NCI-H2196 treated with DMSO at 0.1 percent for 48 hours (cell line): ENCODE results near the gene TRIM22.
"Not testable (repeated sequence)": the region's sequence is repeated elsewhere in the genome, so short reads cannot be mapped to it uniquely, and the experiment has no call there.

Experiments
- DNase-seq: peaks from one replicate; lab custom pipeline; 2025; ENCODE audit not compliant: unreplicated experiment; lab: John Stamatoyannopoulos, UW

Gene TRIM22, protein sequence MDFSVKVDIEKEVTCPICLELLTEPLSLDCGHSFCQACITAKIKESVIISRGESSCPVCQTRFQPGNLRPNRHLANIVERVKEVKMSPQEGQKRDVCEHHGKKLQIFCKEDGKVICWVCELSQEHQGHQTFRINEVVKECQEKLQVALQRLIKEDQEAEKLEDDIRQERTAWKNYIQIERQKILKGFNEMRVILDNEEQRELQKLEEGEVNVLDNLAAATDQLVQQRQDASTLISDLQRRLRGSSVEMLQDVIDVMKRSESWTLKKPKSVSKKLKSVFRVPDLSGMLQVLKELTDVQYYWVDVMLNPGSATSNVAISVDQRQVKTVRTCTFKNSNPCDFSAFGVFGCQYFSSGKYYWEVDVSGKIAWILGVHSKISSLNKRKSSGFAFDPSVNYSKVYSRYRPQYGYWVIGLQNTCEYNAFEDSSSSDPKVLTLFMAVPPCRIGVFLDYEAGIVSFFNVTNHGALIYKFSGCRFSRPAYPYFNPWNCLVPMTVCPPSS

DNA sequence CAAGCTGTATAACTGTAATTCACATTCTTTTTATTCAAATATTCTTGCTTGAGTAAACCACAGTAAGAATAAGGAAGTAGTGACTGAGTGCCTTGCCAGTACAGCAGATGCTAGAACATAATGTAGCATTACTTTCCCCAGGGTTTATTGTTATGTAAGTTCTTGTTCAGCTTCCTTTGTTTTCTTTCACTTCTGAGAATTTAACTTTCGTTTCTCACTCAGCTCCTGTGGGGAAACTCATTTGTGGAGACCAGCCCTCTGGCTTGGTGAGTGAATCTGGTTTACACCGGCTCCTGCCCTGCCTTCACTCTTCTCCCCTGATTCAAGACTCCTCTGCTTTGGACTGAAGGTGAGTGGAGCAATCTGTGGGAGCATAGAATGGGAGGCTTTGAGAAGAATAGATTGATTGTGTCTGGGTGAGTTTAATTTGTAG is at the start of gene TRIM22:
TRIM22 (plus strand) TSS at position 240 of the 433 bp plus-strand sequence. CDS start 6,443 bp downstream, outside the sequence.
- DNase-seq, result no peak

DNA sequence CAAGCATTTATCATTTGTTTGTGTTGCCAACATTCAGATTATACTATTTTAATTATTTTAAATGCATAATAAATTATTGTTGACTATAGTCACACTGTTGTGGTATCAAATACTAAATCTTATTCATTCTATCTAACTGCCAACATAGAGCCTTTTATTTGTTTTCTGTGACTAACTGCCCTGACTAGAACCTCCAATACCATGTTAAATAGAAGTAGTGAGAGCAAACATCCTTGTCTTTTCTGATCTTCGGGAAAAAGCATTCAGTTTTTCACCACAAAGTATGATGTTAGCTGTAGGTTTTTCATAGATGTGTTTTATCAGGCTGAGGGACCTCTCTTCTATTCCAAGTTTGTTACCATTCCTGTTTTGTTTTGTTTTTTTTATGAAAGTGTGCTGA is 49.6 kb upstream of the TRIM22 start:
- no peak for DNase-seq

DNA sequence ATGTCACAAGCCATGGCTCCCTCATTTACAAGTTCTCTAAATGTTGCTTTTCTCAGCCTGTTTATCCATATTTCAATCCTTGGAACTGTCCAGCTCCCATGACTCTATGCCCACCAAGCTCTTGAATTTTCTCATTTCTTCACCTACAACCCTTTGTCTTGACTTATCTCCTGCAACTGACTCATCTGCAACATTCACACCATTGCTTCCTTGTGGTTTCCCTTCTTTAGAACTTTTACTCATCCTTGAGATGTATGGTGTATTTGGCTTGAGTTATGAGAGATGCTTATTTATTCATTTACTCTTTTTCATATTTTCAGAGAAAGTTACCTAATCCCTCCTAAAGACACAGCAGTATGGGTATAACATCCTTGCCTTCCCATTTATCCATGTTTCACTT is 46.0 kb upstream of the TRIM22 start:
- DNase-seq, result no peak

DNA sequence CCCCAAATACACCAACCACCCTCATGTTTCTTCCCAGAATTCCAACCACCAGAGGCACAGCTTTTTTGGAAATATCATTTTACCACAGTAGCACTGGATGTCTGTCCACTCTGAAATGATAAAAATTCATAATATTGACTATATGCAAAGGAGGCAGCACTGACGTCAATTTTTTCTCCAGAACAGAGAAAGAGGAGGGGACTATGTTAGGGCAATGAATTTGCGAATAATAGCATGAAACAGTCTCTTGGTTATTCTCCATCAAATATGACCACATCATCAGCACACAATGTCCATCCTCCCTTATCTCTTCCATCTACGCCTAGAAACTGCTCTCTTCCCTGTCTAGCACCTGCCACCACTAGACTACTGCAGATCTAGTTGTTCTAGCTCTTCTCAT is 43.5 kb upstream of the TRIM22 start:
- no peak for DNase-seq

- DNase-seq, result no peak
Measured at GRCh38 chr11:5655474-5655873, 34.1 kb upstream of the TRIM22 start.

DNA sequence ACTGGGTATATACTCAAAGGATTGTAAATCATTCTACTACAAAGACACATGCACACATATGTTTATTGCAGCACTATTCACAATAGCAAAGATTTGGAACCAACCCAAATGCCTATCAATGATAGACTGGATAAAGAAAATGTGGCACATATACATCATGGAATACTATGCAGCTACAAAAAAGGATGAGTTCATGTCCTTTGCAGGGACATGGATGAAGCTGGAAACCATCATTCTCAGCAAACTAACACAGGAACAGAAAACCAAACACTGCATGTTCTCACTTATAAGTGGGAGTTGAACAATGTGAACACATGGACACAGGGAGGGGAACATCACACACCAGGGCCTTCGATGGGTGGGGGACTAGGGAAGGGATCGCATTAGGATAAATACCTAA is 32.6 kb upstream of the TRIM22 start:
- DNase-seq, result not testable (repeated sequence)

GRCh38 chr11:5658318-5658717 is 31.3 kb upstream of the TRIM22 start:
- no peak for DNase-seq

- no peak for DNase-seq
Measured at GRCh38 chr11:5663511-5663910, 26.1 kb upstream of the TRIM22 start.

DNA sequence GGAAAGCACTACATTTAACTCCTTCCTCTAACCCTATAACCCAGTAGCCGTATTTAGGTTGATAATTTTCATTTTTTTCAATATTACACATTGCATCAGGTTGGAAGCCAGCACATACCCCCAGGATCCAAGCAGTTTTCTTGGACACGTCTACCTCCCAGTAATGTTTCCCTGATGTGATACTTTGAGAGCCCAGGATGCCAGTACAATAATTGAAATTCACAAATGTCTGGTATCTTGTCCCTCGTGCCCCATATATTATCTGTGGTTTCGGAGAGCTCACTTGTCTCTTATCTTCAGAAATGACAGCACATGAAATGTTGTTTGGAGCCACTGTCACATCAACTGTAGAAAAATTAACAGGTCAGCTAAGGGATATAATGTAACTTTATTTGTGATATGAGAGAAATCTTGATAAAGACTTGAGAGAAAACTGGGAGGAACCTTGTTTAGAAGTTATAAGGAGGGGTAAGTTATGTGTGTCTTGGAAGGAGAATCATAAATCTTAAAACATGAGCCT is 24.5 kb upstream of the TRIM22 start:
- DNase-seq, result no peak

- DNase-seq, result no peak
Measured at GRCh38 chr11:5665746-5666401, 23.7 kb upstream of the TRIM22 start.

DNA sequence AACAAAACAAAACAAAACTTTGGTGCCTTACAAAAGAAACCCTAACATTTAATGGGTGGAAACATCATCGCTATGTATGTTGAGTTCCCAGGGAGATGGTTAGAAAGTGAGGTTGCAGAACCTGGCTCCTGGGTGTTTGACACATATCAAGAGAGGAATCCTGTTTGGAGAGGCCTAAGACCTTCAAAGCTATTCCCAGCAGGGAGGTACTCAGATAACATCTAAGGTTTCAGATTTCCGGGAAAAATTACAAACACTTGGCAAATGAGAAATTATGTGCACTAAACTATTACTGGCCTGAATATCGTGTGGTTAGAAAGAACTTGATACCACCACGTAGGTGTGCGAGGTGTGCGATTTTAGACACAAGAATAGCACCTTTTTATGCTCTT is 23.2 kb upstream of the TRIM22 start:
- DNase-seq, result no peak

- DNase-seq, result no peak
Measured at GRCh38 chr11:5671831-5672230, 17.8 kb upstream of the TRIM22 start.

DNA sequence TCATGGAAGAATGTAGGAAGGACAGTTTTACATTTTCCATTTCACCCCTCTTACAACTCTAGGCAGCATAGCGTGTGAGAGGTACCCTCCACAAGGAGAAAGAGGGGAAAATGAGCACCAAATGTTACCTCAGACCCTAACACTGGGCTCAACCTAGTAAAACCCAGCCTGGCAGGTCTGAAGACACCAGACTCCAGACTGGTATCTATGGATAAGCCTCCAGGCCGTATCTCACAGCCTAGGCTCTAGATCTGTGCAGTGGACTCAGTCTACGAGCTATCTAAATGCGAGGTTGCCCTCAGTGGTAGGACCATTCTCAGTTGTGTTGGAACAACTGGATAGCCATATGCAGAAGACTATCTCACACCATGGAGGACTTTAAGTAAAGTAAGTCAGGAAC is 15.2 kb upstream of the TRIM22 start:
- no peak for DNase-seq

GRCh38 chr11:5679811-5680210 is 9.8 kb upstream of the TRIM22 start:
- no peak for DNase-seq

GRCh38 chr11:5682890-5683441 is 6.6 kb upstream of the TRIM22 start:
- not testable (repeated sequence) for DNase-seq

GRCh38 chr11:5683620-5684019 is 6.0 kb upstream of the TRIM22 start:
- not testable (repeated sequence) for DNase-seq

DNA sequence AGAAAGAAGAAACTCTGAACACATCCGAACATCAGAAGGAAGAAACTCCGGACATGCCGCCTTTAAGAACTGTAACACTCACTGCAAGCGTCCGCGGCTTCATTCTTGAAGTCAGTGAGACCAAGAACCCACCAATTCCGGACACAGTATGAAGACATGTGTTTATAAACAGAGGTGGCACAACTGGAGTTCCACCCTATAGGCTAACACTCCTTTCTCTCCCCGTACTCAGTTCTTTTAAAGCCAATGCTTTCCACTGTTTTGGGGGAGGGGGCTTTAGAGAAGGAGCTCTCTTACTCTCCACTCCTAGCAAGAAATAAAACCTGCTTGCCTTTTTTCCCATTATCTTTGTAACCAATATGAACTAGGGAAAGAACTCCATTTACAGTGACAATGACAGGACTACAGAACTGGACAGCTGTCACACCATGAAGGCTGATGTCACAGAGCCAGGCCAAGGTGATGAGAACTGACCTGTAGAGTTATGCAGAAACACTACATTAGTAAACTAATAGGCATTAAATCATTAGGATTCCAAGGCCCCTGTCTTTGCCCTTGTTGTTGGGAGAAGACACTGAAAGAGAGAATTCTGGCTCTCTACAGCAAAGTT is 5.4 kb upstream of the TRIM22 start:
- DNase-seq, result no peak

DNA sequence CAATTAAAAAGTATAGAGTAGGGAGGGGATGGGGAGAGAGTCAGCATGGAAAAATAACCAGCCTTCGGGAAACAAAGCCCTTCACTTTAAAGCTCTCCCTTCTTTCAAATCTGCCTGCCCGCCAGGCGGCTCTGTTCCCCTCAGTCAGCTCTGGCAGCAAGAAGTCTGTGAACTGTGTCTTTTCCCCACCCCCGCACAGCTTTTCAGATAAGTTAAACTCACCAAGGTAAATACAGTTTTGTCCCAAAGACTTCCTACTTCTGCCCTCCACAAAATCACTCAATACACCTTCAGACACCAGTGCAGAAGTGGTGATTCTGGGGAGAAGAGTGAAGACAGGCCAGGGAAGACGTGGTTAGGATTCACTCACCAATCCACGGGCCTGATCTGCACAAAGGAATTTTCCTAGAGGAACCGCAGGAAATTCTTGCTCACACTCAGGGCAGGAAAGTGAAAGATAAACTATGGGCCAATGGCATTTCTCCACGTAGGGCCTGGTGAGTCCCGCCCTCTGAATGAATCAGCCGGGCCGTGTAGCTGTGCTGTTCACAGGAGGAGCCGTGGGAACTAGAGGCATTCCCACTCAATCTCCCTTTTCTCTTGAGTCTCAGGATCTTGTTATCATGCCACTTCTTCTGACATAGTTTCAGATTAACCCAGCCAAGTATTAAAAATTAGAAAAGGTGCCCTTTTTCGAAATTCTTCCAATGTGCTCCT is 4.8 kb upstream of the TRIM22 start, which contains the start of gene TRIM5:
TRIM5 (minus strand) TSS at position 429 of the 717 bp plus-strand sequence. CDS start 4,897 bp downstream, outside the sequence.
- DNase-seq, result no peak

DNA sequence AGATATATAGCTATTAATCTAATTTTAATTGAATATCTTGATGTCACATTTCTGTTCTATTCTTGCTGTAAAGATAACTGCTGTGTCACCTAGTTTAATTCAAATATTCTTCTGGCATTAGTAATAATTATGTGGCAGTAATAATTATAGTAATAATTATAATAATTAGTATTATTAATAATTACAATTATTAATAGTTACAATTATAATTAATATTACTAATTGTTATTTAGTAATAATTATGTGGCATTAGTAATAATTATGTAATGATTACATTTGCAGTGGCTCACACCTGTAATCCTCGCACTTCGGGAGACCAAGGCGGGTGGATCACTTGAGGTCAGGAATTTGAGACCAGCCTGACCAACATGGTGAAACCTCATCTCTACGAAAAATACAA is 3.2 kb upstream of the TRIM22 start:
- DNase-seq, result no peak

- DNase-seq, result no peak
Measured at GRCh38 chr11:5688482-5688881, 1.1 kb upstream of the TRIM22 start.

- DNase-seq, result no peak
Measured at GRCh38 chr11:5690216-5690615, 626 bp downstream of the TRIM22 start.
